Fibroblast of skin of abdomen (primary cell): ENCODE measurements around the gene PCDHGA11.
A peak's percentile ranks its signal among the peaks of the same experiment; 100 is the strongest.
"Not testable (repeated sequence)": the region's sequence is repeated elsewhere in the genome, so short reads cannot be mapped to it uniquely, and the experiment has no call there.

Experiments
- DNase-seq: peaks from one replicate; pipeline ENCODE4 v3.0.0-alpha.2; 2013

PCDHGA11 gene

DNA sequence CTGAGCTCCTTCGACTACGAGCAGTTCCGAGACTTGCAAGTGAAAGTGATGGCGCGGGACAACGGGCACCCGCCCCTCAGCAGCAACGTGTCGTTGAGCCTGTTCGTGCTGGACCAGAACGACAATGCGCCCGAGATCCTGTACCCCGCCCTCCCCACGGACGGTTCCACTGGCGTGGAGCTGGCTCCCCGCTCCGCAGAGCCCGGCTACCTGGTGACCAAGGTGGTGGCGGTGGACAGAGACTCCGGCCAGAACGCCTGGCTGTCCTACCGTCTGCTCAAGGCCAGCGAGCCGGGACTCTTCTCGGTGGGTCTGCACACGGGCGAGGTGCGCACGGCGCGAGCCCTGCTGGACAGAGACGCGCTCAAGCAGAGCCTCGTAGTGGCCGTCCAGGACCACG lies 11.5 kb downstream of the PCDHGA11 start:
- not testable (repeated sequence) for DNase-seq

DNA sequence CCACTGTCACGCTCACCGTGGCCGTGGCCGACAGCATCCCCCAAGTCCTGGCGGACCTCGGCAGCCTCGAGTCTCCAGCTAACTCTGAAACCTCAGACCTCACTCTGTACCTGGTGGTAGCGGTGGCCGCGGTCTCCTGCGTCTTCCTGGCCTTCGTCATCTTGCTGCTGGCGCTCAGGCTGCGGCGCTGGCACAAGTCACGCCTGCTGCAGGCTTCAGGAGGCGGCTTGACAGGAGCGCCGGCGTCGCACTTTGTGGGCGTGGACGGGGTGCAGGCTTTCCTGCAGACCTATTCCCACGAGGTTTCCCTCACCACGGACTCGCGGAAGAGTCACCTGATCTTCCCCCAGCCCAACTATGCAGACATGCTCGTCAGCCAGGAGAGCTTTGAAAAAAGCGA lies 11.9 kb downstream of the PCDHGA11 start:
- DNase-seq = not testable (repeated sequence)

DNA sequence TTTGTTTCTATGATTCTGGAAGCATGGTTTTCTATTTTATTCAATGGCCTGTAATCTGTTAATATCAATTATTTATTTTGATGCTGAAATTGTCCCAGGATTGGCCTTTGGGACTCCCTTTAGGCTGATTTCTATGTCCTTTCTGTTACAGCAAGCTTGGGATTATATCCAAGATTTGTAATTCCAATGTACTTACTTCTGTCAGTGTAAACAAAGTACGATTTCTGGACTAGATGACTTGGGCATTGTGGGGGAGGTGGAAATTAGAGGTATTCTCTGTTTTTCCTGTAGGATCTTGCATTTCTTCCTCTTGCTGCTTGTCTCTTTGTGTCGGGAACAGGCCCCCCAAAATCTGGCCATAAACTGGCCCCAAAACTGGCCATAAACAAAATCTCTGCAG lies 13.2 kb downstream of the PCDHGA11 start:
- no peak for DNase-seq

DNA sequence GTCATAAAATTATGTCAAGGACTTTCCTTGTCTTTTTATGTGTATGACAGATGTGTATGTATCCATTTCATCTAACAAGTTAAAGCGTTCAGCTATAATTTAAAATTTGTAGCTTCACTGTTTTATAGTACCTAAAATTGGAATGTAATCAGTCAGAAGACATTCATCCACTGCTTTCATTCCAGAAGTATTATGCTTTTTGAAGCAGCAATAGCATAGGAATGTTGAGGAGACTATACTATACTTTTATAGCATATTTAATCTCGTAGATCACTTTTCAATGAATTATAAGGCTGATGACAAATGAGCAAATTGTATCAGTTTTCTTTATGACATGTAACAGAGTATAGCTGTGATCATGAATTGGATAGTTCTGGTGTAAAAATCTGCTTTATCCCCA lies 16.4 kb downstream of the PCDHGA11 start:
- DNase-seq = peak; percentile 44

DNA sequence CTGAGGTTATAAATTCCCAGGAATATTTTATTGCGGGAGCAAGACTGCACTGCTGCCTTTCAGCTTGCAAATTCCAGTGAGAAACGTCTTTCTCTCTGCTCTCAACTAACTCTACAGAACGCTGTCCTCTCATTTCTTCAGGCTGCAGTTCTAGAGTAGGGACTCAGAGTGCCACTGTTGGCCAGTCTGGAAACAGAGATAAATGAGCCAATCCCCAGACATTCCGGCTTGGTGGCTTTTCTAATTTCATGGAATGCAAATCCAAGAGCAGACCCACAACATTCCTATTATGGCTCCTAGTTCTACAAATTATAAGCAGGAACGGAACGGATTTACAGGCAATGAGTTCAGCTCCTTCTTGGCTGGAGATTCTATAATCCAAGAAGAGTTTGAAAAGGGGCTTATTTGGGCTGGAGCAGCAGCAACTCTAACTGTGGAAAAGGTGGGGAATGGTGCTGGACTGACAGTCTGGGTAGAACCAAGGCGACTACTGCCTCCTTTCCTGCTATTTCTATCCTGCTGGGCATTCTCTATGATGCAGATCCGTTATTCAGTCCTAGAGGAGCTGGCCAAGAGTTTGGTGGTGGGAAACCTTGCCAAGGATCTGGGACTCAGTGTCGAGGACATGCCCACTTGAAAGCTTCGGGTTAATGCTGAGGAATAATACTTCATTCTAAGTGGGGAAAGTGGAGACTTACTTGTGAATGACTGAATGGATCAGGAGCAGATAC lies 18.7 kb downstream of the PCDHGA11 start:
- peak; percentile 47 for DNase-seq

DNA sequence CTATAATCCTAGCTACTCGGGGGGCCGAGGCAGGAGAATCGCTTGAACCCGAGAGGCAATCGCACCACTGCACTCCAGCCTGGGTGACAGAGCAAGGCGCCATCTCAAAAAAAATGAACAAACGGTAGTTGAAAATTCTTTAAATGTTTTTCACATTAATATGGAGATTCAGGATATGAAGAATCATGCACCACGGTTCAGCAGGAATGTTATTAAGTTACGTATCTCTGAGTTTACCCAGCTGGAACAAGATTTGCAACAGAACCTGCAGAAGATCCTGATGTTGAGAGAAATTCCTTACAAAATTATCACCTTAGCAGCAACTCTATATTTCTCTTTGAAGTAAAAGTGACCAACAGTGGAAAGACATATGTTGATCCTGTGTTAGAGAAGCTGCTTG lies 19.5 kb downstream of the PCDHGA11 start:
- DNase-seq = no peak

DNA sequence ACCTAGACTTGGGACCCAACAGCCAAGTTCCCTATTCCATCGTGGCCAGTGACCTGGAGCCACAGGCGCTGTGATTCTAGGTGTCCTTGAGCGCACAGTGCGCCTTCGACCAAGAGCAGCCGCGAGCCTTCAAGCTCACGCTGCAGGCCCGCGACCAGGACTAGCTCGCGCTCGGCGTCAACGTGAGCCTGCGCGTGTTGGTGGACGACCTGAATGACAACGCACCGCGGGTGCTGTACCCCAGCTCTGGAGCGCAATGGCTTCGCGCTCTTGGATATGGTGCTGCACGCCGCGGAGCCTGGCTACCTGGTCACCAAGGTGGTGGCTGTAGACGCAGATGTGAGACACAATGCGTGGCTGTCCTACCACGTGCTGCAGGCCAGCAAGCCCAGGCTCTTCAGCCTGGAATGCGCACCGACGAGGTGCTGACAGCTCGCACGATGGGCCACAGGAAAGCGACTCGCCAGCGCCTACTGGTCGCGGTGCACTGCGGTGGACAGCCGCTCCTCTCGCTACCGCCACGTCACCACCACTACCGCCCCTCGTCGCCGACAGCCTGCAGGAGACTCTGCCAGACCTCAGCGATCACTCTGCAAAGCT lies 20.8 kb downstream of the PCDHGA11 start:
- DNase-seq = no peak

DNA sequence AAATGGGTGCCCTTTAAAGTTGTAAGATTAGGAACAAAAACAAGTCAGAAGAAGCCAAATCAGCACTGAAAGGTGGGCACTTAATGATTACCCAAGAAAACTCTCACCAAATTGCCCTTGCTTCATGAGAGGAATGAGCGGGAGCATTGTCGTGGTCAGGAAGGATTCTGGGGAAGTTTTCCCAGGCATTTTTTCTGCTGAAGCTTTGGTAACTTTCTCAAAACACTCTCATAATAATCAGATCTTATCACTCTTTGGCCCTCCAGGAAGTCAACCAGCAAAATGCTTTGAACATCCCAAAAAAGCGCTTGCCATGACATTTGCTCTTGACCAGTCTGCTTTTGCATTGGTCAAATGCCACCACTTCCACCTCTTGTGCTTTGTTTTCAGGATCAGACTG lies 44.5 kb downstream of the PCDHGA11 start:
- peak; percentile 45 for DNase-seq
